ENCODE measurements around the gene TAS2R38.
"Not testable (repeated sequence)": the region's sequence is repeated elsewhere in the genome, so short reads cannot be mapped to it uniquely, and the experiment has no call there.

Gene TAS2R38

GRCh38 chr7:141973673-141974072 is at the start of gene TAS2R38:
TAS2R38 (minus strand) TSS chr7:141973773; CDS start chr7:141973689, 84 bp downstream.
- DNase-seq (ENCODE audit: low read depth in 2 of 2, low spot score in 1 of 2), result no peak

DNA sequence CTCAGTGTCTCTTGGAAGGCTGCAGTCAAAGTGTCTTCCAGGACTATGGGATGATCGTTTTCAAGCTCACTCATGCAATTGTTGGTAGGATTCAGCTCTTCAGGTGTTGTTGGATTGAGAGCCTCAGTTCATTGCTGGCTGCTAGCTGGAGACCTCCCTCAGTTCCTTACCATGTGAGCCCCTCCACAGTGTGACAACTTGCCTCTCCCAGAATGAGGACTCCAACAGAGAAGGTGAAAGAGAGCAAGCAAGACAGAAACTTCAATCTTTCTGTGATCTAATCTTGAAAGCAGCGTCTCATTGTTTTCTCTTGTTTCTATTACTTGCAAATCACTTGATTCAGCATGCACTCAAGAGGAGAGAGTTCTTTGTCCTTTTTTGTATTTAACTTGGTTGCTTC is 44.6 kb upstream of the TAS2R38 start:
- no peak for DNase-seq (ENCODE audit: low read depth in 2 of 2, low spot score in 1 of 2)

DNA sequence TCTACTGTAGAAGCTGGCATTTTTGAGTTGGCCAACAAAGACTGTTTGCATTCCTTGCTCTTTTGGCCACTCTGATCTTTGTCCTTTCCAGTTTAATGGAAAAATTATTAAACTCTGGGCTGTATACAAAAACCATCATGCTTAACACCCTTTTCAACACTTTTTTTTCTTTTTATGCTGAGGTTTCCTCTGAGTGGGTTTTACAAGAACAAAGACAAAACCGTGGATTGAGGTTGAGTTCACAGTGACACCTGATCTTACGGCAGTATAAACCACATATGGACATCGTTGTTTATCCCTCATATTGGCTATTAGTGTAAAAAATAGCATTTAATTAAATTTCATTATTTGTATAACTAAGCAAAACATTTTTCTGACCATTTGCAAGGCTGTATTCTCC is 43.9 kb upstream of the TAS2R38 start:
- no peak for DNase-seq (ENCODE audit: low read depth in 2 of 2, low spot score in 1 of 2)

DNA sequence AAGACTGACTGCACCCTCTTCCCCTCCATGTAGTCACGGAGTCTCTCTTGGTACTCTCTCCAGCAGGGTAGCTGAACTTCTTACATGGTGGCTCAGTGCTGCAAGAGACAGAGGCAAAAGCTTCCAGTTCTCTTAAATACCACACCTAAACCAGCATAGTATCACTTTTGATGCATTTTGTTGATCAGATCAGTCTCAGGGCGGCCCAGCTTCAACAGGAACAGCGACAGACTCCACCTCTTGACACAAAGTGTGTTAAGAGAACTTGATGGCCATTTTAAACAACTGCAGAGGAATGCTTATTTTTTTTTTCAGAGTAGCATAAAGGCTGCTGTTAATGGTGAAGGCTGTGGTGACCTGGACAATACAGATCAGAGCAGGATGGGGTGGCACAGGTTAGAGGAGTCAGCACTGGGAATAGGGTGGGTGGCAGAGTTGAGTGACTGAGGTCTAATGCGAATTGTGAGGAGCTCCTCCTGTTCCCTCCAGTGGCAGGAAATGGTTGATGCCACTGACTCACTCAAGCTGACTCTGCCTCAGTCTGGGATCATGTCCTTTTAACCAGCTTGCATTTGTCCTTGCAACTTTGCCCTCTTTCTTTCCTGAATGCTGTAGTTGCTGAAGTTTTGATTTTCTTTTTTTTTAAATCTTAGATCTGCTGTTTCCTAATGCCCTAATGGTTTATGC is 39.4 kb upstream of the TAS2R38 start:
- DNase-seq (ENCODE audit: low read depth in 2 of 2, low spot score in 1 of 2), result no peak

GRCh38 chr7:142010952-142011548 is 37.5 kb upstream of the TAS2R38 start:
- no peak for DNase-seq (ENCODE audit: low read depth in 2 of 2, low spot score in 1 of 2)

- DNase-seq (ENCODE audit: low read depth in 2 of 2, low spot score in 1 of 2), result no peak
These were observed 35.6 kb upstream of the TAS2R38 start for GRCh38 chr7:142009187-142009586.

DNA sequence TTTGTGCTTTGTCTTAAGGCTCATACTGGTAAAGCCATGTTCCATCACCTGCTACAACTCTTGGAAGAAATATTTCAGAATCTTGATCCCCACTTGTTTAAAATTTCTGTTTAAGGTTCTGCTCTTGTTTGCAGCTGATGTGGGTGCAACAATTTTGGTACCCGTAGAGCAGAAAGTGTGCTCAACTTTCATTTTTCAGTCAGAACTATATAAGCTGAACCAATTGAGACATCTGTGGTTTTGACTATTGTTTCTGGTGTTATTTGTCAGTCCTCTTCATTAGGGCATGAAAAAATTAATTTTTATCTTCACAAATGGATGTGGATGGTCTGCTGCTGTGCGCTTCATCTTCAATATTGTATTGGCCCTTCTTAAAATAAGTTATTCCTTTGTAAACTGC is 33.0 kb upstream of the TAS2R38 start:
- DNase-seq (ENCODE audit: low read depth in 2 of 2, low spot score in 1 of 2), result no peak

GRCh38 chr7:142002179-142002578 is 28.6 kb upstream of the TAS2R38 start:
- DNase-seq (ENCODE audit: low read depth in 2 of 2, low spot score in 1 of 2), result no peak

- DNase-seq (ENCODE audit: low read depth in 2 of 2, low spot score in 1 of 2), result no peak
These were observed 27.7 kb upstream of the TAS2R38 start for GRCh38 chr7:142001163-142001874.

DNA sequence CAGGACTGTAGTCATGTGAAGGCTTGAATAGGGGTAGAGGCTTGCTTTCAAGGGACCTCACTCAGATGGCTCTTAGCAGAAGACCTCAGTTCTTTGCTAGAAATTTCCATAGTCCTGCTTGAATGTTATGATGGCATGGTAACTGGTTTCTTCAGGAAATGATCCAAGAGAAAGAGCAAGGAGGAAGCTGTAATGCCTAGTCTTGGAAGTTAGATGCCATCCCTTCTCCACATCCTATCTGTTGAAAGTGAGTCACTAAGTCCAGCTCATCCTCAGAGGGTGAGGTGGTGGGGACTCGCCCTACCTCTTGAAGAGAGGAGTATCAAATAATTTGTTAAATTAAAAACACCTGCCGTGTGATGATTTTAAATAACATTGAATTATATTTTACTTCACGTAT is 26.7 kb upstream of the TAS2R38 start:
- DNase-seq (ENCODE audit: low read depth in 2 of 2, low spot score in 1 of 2), result no peak

DNA sequence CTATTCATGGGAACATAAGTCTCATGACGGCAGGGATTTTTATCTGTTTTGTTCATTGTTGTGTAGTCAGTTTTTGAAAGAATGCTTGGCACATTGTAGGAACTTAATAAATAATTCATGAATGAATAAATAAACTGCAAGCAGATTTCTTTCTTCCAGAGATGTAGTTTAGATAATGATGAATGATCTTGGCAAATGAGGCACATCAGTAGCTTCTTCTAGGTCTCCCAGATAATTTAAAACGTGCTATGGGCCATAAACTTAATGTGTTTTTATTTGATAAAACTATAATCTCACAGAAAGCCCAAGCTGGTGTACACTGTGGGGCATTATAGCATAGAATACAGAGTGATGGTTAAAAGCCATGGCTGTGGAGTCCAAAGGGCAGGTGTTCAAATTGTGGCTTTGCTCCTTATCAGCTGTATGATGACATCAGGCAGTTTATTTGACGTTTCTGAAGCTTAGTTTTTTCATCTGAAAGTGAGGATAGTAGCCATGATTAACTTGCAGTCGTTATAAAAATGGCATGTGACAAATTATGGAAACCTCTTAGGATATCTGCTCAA is 25.6 kb upstream of the TAS2R38 start:
- DNase-seq (ENCODE audit: low read depth in 2 of 2, low spot score in 1 of 2), result no peak

- no peak for DNase-seq (ENCODE audit: low read depth in 2 of 2, low spot score in 1 of 2)
These were observed 19.8 kb upstream of the TAS2R38 start for GRCh38 chr7:141993354-141993753.

DNA sequence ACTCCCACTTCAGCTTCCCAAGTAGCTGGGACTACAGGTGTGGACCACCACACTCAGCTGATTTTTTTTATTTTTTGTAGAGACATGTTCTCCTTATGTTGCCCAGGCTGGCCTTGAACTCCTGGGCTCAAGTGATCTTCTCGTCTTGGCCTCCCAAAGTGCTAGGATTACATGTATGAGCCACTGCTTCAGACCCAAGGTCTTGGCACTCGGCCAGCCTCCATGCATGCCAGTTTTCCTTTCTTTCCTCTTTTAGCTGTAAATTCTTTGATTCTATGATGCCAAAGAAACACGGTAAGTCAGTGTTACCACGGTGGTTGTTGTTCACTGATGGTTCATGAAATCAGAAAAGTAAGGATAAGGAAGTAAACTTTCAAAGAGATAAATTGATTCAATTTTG is 19.1 kb upstream of the TAS2R38 start:
- DNase-seq (ENCODE audit: low read depth in 2 of 2, low spot score in 1 of 2), result no peak

DNA sequence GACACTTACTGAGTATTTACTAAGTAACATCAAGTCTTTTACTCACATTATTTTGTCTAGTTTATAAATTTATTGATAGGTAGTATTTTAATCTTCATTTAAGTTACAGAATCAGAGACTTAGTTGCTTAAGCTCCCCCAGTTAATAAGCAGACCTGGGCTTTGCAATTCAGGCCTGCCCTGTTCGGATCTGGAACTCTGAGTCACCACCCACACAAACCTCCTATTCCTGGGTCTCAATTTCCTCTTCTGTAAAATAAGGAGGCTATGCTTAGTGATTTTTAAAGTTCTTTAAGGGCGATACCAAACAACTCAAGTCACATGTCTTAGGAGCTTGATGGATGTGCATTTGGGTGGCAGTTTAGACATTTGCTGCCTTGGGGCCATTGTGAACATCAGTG is 18.6 kb upstream of the TAS2R38 start:
- no peak for DNase-seq (ENCODE audit: low read depth in 2 of 2, low spot score in 1 of 2)

DNA sequence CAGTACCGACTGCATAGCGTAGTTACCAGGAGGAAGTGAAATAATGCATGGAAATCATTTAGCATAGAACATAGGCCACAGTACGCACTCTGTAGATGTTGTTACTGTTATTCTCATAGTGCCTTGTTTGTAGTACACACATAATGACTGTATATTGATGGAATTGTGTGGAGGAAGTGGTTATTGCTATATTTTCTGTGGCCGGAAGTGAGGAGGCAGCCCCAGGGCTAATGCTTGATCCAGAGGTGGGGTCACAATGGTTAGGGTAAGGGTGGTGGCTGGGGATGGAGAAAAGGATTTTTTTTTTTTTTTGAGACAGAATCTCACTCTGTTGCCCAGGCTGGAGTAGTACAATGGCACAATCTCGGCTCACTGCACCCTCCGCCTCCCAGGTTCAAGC is 17.6 kb upstream of the TAS2R38 start:
- DNase-seq (ENCODE audit: low read depth in 2 of 2, low spot score in 1 of 2), result no peak

DNA sequence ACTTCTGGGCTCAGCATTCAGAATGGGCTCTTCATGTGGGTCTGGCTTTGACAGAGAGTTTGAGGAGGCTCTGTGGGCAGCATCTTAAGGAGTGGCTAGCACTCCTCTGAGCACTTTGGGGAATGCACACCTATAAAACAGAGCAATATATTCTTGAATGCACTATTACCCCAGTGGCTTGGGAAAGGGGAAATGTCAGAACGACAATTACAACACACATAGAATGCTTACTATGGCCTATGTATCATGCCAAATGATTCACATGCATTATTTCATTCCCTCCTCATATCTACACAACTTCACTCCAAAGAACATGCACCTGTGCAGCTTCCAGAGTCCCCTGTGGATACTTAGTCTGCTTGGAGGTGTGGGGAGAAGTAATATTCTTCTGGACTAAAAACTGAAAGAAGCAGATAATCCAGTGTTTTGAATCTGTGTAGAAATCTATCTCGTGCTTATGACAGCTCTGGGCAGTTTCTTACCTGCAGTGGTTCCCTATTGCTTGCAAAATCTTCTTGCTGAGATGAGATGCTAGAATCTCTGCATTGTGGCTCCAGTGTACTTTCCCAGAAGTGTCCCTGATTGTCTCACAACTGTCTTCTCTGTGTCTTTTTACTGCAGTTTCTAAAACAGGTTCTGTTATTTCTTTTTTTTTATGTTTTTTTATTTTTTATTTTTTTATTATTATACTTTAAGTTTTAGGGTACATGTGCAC is 16.6 kb upstream of the TAS2R38 start:
- DNase-seq (ENCODE audit: low read depth in 2 of 2, low spot score in 1 of 2), result no peak

DNA sequence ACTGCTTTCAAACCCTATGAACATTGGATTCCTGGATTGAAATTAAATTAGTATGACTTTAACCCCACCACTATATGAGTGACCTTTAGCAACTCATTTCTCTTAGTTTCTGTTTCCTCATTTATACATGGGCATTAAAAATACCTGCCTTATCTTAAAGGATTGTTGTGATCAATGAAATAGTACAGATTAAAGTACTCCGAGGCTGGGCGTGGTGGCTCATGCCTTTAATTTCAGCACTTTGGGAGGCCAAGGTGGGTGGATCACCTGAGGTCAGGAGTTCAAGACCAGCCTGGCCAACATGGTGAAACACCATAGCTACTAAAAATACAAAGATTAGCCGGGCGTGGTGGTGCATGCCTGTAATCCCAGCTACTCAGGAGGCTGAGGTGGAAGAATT is 14.2 kb upstream of the TAS2R38 start:
- not testable (repeated sequence) for DNase-seq (ENCODE audit: low read depth in 2 of 2, low spot score in 1 of 2)

GRCh38 chr7:141986923-141987322 is 13.3 kb upstream of the TAS2R38 start:
- no peak for DNase-seq (ENCODE audit: low read depth in 2 of 2, low spot score in 1 of 2)

DNA sequence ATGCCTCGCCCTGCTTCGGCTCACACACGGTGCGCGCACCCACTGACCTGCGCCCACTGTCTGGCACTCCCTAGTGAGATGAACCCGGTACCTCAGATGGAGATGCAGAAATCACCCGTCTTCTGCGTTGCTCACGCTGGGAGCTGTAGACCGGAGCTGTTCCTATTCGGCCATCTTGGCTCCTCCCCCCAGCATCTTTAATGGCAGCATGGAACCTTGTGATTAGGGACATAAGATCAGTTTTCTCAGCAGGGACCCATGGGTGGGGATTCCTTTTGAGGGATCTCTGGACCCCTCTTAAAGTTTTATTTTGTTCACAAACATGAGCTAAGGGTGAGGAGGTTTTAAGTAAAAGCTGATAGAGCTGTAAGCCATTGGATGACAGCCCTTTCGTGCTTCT is 12.4 kb upstream of the TAS2R38 start:
- not testable (repeated sequence) for DNase-seq (ENCODE audit: low read depth in 2 of 2, low spot score in 1 of 2)

DNA sequence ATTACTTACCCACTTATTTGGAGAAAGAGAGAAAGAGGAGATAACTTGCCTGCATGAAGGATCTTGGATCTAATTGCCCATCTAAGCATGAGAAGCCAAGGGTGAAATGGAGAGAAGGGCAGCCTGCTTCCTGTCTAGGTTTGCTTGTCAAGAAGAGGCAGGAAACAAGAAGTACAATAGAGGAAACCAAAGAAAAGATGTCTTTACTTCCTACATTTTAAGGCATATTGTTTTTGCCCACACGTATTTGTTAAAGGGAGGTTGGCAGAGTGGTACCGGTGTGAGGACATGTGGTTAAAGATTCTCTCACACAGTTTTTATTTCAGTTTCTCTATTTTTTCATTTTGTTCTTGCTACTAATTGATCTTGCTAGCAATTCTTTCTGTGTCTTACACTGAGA is 6.0 kb upstream of the TAS2R38 start:
- DNase-seq (ENCODE audit: low read depth in 2 of 2, low spot score in 1 of 2), result no peak

- no peak for DNase-seq (ENCODE audit: low read depth in 2 of 2, low spot score in 1 of 2)
These were observed 4.8 kb upstream of the TAS2R38 start for GRCh38 chr7:141978351-141978750.

Data from stimulated activated CD8-positive, alpha-beta memory T cell treated with anti-CD3 and anti-CD28 coated beads, Interleukin-4, amount 100 ng/mL, for 1 hour (primary cell).